H1 (cell line): Measurements from ENCODE around the gene TC2N. TPM values are rescaled to one million over a fixed set of nuclear protein-coding genes. Genes with fewer than 3 reads are reported as not detected.

Experiments
- HDAC6 ChIP-seq: IDR thresholded peaks from one replicate; pipeline ENCODE4 v1.7.1; 2012; ENCODE audit warnings: low read depth, mild to moderate bottlenecking, inconsistent platforms, low read length, moderate library complexity
- JUN ChIP-seq: IDR thresholded peaks from 2 replicates; pipeline ENCODE4 v1.6.1; 2011; ENCODE audit warnings: low read depth, mild to moderate bottlenecking, improper control_type of control experiment, low read length
- POLR2AphosphoS5 ChIP-seq: IDR thresholded peaks from 2 replicates; pipeline ENCODE4 v1.6.1; 2011; ENCODE audit warnings: low read depth, low read length
- POU5F1 ChIP-seq: IDR thresholded peaks from 2 replicates; pipeline ENCODE4 v1.6.1; 2011; ENCODE audit warnings: low read depth, mild to moderate bottlenecking, low read length, moderate library complexity
- polyA plus RNA-seq, 7 experiments: library from polyadenylated mRNA; depleted of rRNA in 3 of 7; stranded (reverse) in 5 of 7; unstranded in 2 of 7; fragments of >200 nt in 5 of 7; fragments of 200-250 nt in 2 of 7; gene quantifications; 1 replicate in 5 of 7; 2 replicates in 1 of 7; 4 replicates in 1 of 7; pipeline versions ENCODE4 v1.2.1 to v1.2.3, GENCODE V29; 2011 to 2013; ENCODE audit warnings: missing spikeins in 2 of 7, mixed read lengths in 2 of 7
- total RNA-seq: library from RNA; stranded (reverse); fragmentation: NEBNext Ultra II Directional; extraction: Animal tissue kit (Norgen Biotek cat#: 25700); gene quantifications from 2 replicates; pipeline ENCODE4 v1.2.1, GENCODE V29; 2021

TC2N gene
- total and polyA plus RNA-seq, 2 of the 8 experiments (the other 6 are each of a cell fraction or from before 2014, with no cell fraction given), result 9.7 to 36.2 TPM

DNA sequence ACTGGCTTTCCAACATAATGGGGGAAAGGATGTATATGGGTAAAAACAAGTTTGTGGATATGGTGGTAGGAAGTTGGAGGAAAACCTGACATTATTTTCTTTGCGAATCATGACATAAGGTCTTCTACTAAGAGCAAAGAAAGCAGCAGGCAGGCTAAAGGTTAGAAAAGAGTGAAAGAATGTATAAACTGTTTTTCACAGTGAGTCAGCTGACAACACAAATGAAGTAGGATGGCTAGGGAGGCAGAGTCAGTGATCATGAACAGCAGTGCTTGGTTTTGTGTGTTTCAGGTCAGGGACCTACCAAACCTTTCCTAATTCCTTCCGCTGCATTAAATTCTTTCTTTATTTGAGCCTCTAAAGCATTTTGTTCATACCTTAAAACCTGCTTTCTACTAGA is 89.1 kb downstream of the TC2N start (continued):
- TF ChIP-seq HDAC6 (no peak), JUN (no peak), POU5F1 (no peak), POLR2AphosphoS5 (no peak)
